Activated CD4-positive, alpha-beta T cell treated with anti-CD3 and anti-CD28 coated beads for 36 hours (primary cell): ENCODE results near the gene HDGF. TPM values are rescaled to one million over a fixed set of nuclear protein-coding genes. Genes with fewer than 3 reads are reported as not detected.
A peak's percentile ranks its signal among the peaks of the same experiment; 100 is the strongest.

Experiments used
- ATAC-seq: fragments of 200-7000 bp; cut with Tn5 transposase; one replicate; pipeline ENCODE4 v1.10.0; 2021; ENCODE audit warnings: mild to moderate bottlenecking, moderate library complexity
- CTCF ChIA-PET: fragments of 350-600 bp; sonication (Branson Sonifier 250); formaldehyde crosslinking; loops from one replicate; lab custom pipeline; 2021; ENCODE audit warnings: antibody characterized with exemption; lab: Charles Lee
- POLR2A ChIA-PET: fragments of 350-600 bp; sonication (Branson Sonifier 250); formaldehyde crosslinking; loops from one replicate; lab custom pipeline; 2021; ENCODE audit warnings: antibody characterized with exemption, inconsistent platforms; lab: Charles Lee
- DNase-seq: peaks from one replicate; pipeline ENCODE4 v3.0.0-alpha.2; 2020
- H3K27ac Mint-ChIP-seq: one replicate; pipeline ENCODE4 v1.8.0; 2021; ENCODE audit warnings: mixed read lengths
- H3K27me3 Mint-ChIP-seq: one replicate; pipeline ENCODE4 v1.8.0; 2021; ENCODE audit warnings: mixed read lengths
- H3K36me3 Mint-ChIP-seq: one replicate; pipeline ENCODE4 v1.8.0; 2021; ENCODE audit warnings: low read depth, mixed read lengths
- H3K4me1 Mint-ChIP-seq: one replicate; pipeline ENCODE4 v1.8.0; 2021; ENCODE audit warnings: mixed read lengths
- H3K4me3 Mint-ChIP-seq: one replicate; pipeline ENCODE4 v1.8.0; 2021; ENCODE audit warnings: mild to moderate bottlenecking, moderate library complexity, mixed read lengths
- H3K9me3 Mint-ChIP-seq: one replicate; pipeline ENCODE4 v1.8.0; 2021; ENCODE audit warnings: low read depth, mixed read lengths
- intact Hi-C, 2 experiments: fragments of 100-400 bp; cut with DNase I in 1 of 2; cut with micrococcal nuclease in 1 of 2; formaldehyde crosslinking; loops; one replicate each; pipeline versions ENCODE4 v1.14.2 to v1.15.1; 2022 to 2024; cut with DNase I, micrococcal nuclease
- total RNA-seq, 2 experiments: library from RNA; stranded (reverse); gene quantifications; one replicate each; pipeline ENCODE4 v1.2.3, GENCODE V29; 2021

HDGF gene
- total RNA-seq, 2 experiments from 2014 or later, result 312 to 358 TPM

DNA sequence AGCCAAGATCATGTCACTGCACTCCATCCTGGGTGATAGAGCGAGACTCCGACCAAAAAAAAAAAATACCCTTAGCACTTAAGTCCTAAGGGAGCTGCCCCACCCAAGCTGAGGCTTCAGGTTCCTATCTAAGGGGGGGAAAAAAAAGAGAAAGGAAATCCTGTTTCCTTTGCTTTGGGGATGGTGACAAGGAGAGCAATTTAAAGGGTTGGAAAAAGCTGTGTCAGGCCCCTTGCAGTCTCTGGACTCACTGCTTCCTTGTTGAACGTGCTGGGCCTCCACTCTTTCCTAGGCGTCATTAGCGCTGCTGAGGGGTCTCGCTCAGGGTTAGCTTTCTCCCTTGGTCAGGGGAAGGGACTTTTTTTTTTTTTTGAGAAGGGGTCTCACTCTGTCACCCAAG is 34.0 kb upstream of the HDGF start:
- H3K4me3 Mint-ChIP-seq, result no peak overlapping the region

DNA sequence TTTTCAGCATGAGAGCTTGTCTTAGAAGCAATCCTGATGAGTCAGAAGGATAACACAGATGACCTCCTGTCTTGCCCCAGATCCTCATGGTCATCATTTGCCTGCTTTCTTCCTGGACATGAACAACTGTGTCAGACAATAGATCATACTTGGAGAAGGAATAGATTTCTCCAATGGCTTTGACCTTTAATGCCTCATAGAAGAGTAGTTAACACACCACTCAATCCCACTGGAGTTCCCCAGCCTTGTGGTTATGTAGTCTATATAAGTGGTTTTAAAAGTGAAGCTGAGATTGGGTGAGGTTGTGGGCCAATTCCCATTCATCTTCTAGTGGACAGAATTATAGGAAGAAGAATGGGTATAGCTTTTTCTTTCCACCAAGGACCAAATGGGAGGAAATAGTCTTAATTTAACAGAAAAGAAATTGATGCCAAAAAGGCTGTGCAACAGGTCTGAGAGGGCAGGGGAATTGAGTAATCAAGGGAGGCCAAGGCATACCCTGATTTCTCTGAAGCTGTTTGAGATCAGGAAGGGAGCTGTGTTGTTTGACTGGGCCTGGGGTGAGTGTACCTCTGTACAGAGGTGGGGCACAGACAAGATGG is 30.2 kb upstream of the HDGF start:
- peaks cover 27% of the 10 kb centered on the region for H3K4me1 Mint-ChIP-seq
- CTCF ChIA-PET, result interaction anchor here (0.8 to 3.5 kb wide), 8 partner anchors 10 to 91 kb away, joined by 3 to 19 read pairs (median 4); partner anchors contain the start of genes INSRR and PRCC
- DNase-seq (no peak), ATAC-seq (peak; percentile 61)
- intact Hi-C loops, result no loop called here
- no peaks in the 10 kb centered on the region for H3K9me3 Mint-ChIP-seq
- peaks cover 26% of the 10 kb centered on the region for H3K36me3 Mint-ChIP-seq
- no peak overlapping the region for H3K27ac Mint-ChIP-seq
- H3K27me3 Mint-ChIP-seq, result no peaks in the 10 kb centered on the region
- POLR2A ChIA-PET, result no interaction called here
- H3K4me3 Mint-ChIP-seq, result no peak overlapping the region

More for the DNA sequence above, 34.0 kb upstream of the HDGF start:
- H3K27me3 Mint-ChIP-seq, result no peaks in the 10 kb centered on the region
- H3K27ac Mint-ChIP-seq, result no peak overlapping the region
- H3K36me3 Mint-ChIP-seq, result peaks cover 43% of the 10 kb centered on the region
- DNase-seq (no peak), ATAC-seq (no peak)
- intact Hi-C loops, result no loop called here
- CTCF ChIA-PET, result interaction anchor here (0.7 to 1.3 kb wide), 5 partner anchors 13 to 96 kb away, joined by 3 to 5 read pairs (median 3); partner anchors contain the start of gene NTRK1
- peaks cover 15% of the 10 kb centered on the region for H3K4me1 Mint-ChIP-seq
- POLR2A ChIA-PET, result no interaction called here
- H3K9me3 Mint-ChIP-seq, result no peaks in the 10 kb centered on the region

- ChIA-PET POLR2A (no interaction called here), CTCF (no interaction called here)
- H3K27me3 Mint-ChIP-seq, result no peaks in the 10 kb centered on the region
- H3K27ac Mint-ChIP-seq, result peak overlapping the region; percentile 1
- H3K36me3 Mint-ChIP-seq, result peaks cover 27% of the 10 kb centered on the region
- H3K4me3 Mint-ChIP-seq, result no peak overlapping the region
- DNase-seq (no peak), ATAC-seq (peak; percentile 34)
- H3K4me1 Mint-ChIP-seq, result peaks cover 51% of the 10 kb centered on the region
- intact Hi-C loops, result no loop called here
- H3K9me3 Mint-ChIP-seq, result no peaks in the 10 kb centered on the region
Observed at GRCh38 chr1:156777573-156777972, 26.1 kb upstream of the HDGF start.

- Mint-ChIP-seq H3K4me3 (no peak overlapping the region), H3K27ac (peak overlapping the region; percentile 14), H3K27me3 (no peaks in the 10 kb centered on the region), H3K9me3 (no peaks in the 10 kb centered on the region), H3K4me1 (peaks cover 58% of the 10 kb centered on the region), H3K36me3 (peaks cover 24% of the 10 kb centered on the region)
- DNase-seq (no peak), ATAC-seq (no peak)
- POLR2A ChIA-PET, result no interaction called here
- CTCF ChIA-PET, result interaction anchor here (0.6 to 2.6 kb wide), 4 partner anchors 51 to 391 kb away, joined by 3 to 7 read pairs (median 4); no protein-coding TSS in a partner anchor
- intact Hi-C loops, result no loop called here
Observed at GRCh38 chr1:156776942-156777341, 25.5 kb upstream of the HDGF start.

GRCh38 chr1:156775799-156776198 is 24.3 kb upstream of the HDGF start:
- Mint-ChIP-seq H3K4me3 (no peak overlapping the region), H3K27ac (peak overlapping the region; percentile 15), H3K36me3 (peaks cover 25% of the 10 kb centered on the region), H3K9me3 (no peaks in the 10 kb centered on the region), H3K4me1 (peaks cover 55% of the 10 kb centered on the region), H3K27me3 (no peaks in the 10 kb centered on the region)
- CTCF ChIA-PET, result interaction anchor here (1.4 to 2.6 kb wide), 2 partner anchors 21 to 50 kb away, joined by 3 to 7 read pairs; no protein-coding TSS in a partner anchor
- POLR2A ChIA-PET, result no interaction called here
- ATAC-seq (peak; percentile 63), DNase-seq (peak; percentile 26)
- intact Hi-C loops, result no loop called here

GRCh38 chr1:156773607-156774006 is 22.1 kb upstream of the HDGF start:
- POLR2A ChIA-PET, result interaction anchor here (1.1 kb wide), 1 partner anchor 34 kb away, joined by 4 read pairs; no protein-coding TSS in a partner anchor

DNA sequence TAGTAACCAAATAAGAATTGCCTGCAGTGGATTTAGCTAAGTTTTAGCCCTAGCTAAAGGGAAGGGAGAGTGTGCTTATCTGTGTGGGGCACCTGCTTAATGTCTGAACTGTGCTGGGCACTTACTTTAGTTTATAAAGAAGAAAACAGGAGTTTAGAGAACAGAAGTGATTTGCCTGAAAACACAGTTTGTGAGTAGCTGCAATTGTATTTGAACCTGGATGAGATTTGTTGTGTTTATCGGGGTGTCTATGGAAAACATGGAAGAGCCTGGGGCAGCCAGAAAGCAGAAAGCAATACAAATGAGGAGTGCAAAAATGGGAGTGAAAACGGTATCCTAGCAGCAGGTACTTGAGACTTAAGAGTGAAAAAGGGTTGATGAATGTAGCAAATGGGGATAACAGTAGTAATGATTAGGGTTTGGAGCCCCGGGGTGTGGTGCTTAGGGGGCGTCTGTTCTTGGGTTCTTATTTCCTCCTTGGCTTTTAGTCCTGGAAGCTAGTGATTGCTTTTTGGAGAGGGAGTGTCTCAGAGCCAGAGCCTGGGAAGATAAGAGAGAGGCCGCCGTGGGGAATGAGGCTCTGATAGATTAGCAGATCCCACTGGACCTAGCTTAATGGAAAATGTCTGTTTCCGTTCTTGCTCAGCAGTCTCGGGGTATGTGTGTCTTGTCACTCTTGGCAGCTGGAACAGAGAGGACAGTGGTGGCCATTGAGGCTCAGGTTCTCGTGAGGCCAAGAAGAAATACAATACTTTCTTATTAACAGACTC is 21.4 kb upstream of the HDGF start:
- intact Hi-C loops, result no loop called here
- no peak for DNase-seq
- H3K36me3 Mint-ChIP-seq, result peaks cover 45% of the 10 kb centered on the region
- H3K27me3 Mint-ChIP-seq, result no peaks in the 10 kb centered on the region
- ATAC-seq, result no peak
- H3K9me3 Mint-ChIP-seq, result no peaks in the 10 kb centered on the region
- H3K4me1 Mint-ChIP-seq, result peaks cover 70% of the 10 kb centered on the region
- H3K4me3 Mint-ChIP-seq, result no peak overlapping the region
- ChIA-PET POLR2A (interaction anchor here (0.7 to 1.1 kb wide), 3 partner anchors 21 to 47 kb away, joined by 3 to 4 read pairs (median 3); partner anchors contain the start of gene HDGF), CTCF (interaction anchor here (0.8 to 8.9 kb wide), 6 partner anchors 21 to 86 kb away, joined by 3 to 128 read pairs (median 6); partner anchors contain the start of genes INSRR, ISG20L2, METTL25B and MRPL24)
- peak overlapping the region; percentile 52 for H3K27ac Mint-ChIP-seq

More at GRCh38 chr1:156773607-156774006, 22.1 kb upstream of the HDGF start:
- intact Hi-C loops, result no loop called here
- Mint-ChIP-seq H3K27me3 (no peaks in the 10 kb centered on the region), H3K36me3 (peaks cover 42% of the 10 kb centered on the region), H3K9me3 (no peaks in the 10 kb centered on the region), H3K27ac (peak overlapping the region; percentile 52), H3K4me1 (peaks cover 73% of the 10 kb centered on the region), H3K4me3 (no peak overlapping the region)
- CTCF ChIA-PET, result interaction anchor here (0.7 to 2.1 kb wide), 3 partner anchors 23 to 91 kb away, joined by 4 to 7 read pairs (median 5); no protein-coding TSS in a partner anchor
- peak; percentile 67 for ATAC-seq
- no peak for DNase-seq

GRCh38 chr1:156772222-156772621 is 20.7 kb upstream of the HDGF start:
- peaks cover 64% of the 10 kb centered on the region for H3K4me1 Mint-ChIP-seq
- H3K36me3 Mint-ChIP-seq, result peaks cover 45% of the 10 kb centered on the region
- no peaks in the 10 kb centered on the region for H3K27me3 Mint-ChIP-seq
- H3K27ac Mint-ChIP-seq, result no peak overlapping the region
- intact Hi-C loops, result no loop called here
- no peak overlapping the region for H3K4me3 Mint-ChIP-seq
- POLR2A ChIA-PET, result no interaction called here
- H3K9me3 Mint-ChIP-seq, result no peaks in the 10 kb centered on the region
- DNase-seq (no peak), ATAC-seq (no peak)
- CTCF ChIA-PET, result interaction anchor here (0.8 to 8.9 kb wide), 7 partner anchors 9 to 87 kb away, joined by 3 to 128 read pairs (median 5); partner anchors contain the start of genes INSRR, ISG20L2, METTL25B and MRPL24

- POLR2A ChIA-PET, result interaction anchor here (1.0 to 3.0 kb wide), 4 partner anchors 17 to 44 kb away, joined by 3 to 42 read pairs (median 20); partner anchors contain the start of genes HDGF, ISG20L2, METTL25B and MRPL24
- peaks cover 50% of the 10 kb centered on the region for H3K4me1 Mint-ChIP-seq
- peaks cover 41% of the 10 kb centered on the region for H3K36me3 Mint-ChIP-seq
- no peak overlapping the region for H3K27ac Mint-ChIP-seq
- CTCF ChIA-PET, result interaction anchor here (1.0 to 8.9 kb wide), 7 partner anchors 13 to 92 kb away, joined by 3 to 128 read pairs (median 5); partner anchors contain the start of genes ISG20L2, METTL25B, MRPL24 and NTRK1
- no peaks in the 10 kb centered on the region for H3K27me3 Mint-ChIP-seq
- no peaks in the 10 kb centered on the region for H3K9me3 Mint-ChIP-seq
- no peak overlapping the region for H3K4me3 Mint-ChIP-seq
- no peak for ATAC-seq
- DNase-seq, result no peak
- intact Hi-C loops, result loop anchor here (5.0 to 10.0 kb wide), 3 partner anchors 81 to 716 kb away; partner anchors contain the start of genes ETV3 (in 1 of the 2), LAMTOR2 (in 1 of the 2) and UBQLN4 (in 1 of the 2)
Observed at GRCh38 chr1:156768610-156769295, 17.3 kb upstream of the HDGF start.

- Mint-ChIP-seq H3K9me3 (no peaks in the 10 kb centered on the region), H3K4me3 (no peak overlapping the region), H3K4me1 (peaks cover 43% of the 10 kb centered on the region), H3K36me3 (peaks cover 34% of the 10 kb centered on the region), H3K27ac (no peak overlapping the region), H3K27me3 (no peaks in the 10 kb centered on the region)
- ChIA-PET CTCF (interaction anchor here (0.7 to 8.9 kb wide), 14 partner anchors 13 to 267 kb away, joined by 3 to 128 read pairs (median 5); partner anchors contain the start of genes HDGF, ISG20L2, METTL25B and MRPL24), POLR2A (interaction anchor here (1.0 to 3.0 kb wide), 6 partner anchors 16 to 45 kb away, joined by 3 to 42 read pairs (median 12); partner anchors contain the start of genes HDGF, ISG20L2, METTL25B and MRPL24)
- ATAC-seq (no peak), DNase-seq (peak; percentile 50)
- intact Hi-C loops, result loop anchor here (1.0 to 10.0 kb wide), 14 partner anchors 17 to 716 kb away; partner anchors contain the start of genes HDGF (in 2 of the 2), ISG20L2 (in 2 of the 2), METTL25B (in 2 of the 2) and MRPL24 (in 2 of the 2)
Observed at GRCh38 chr1:156767879-156768604, 16.6 kb upstream of the HDGF start.
